Activated CD4-positive, alpha-beta T cell treated with anti-CD3 and anti-CD28 coated beads, Interleukin-2, amount 50 U/mL, for 4 hours (primary cell): ENCODE results near the gene IGF2BP3.
"Not testable (repeated sequence)": the region's sequence is repeated elsewhere in the genome, so short reads cannot be mapped to it uniquely, and the experiment has no call there.

Source experiments
- DNase-seq, 2 experiments: peaks; one replicate each; pipeline ENCODE4 v3.0.0-alpha.2; 2020

Gene IGF2BP3

GRCh38 chr7:23419845-23420244 lies 50.4 kb downstream of the IGF2BP3 start:
- no peak for DNase-seq

DNA sequence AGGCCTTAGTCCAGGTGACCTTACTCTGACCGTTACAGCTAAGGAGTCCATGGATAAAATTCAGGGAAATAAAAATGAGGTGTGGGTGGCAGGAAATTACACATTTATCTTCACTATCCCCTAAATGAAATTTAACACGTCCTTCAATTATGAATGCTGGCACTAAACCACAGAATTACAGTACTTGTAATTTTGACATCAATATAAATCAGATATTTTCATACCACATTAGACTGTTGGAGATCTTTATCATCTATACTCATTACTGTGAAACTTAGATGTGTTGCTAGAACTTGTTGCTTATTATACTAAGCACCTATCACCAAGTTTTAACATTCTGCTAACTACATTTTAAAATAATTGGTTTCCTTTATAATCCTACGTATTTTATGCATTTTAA lies 51.1 kb downstream of the IGF2BP3 start:
- no peak for DNase-seq

GRCh38 chr7:23418046-23418445 lies 52.2 kb downstream of the IGF2BP3 start:
- DNase-seq: no peak

GRCh38 chr7:23415198-23415597 lies 55.1 kb downstream of the IGF2BP3 start:
- DNase-seq: no peak

- no peak for DNase-seq
Measured at GRCh38 chr7:23410446-23411183, 59.7 kb downstream of the IGF2BP3 start.

DNA sequence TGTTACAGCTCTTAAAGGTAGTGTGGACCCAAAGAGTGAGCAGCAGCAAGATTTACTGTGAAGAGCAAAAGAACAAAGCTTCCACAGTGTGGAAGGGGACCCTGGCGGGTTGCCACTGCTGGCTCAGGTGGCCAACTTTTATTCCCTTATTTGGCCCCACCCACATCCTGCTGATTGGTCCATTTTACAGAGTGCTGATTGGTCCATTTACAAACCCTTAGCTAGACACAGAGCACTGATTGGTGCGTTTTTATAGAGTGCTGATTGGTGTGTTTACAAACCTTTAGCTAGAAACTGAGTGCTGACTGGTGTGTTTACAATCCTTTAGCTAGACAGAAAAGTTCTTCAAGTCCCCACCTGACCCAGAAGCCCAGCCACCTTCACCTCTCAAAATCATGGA lies 63.7 kb downstream of the IGF2BP3 start:
- DNase-seq: not testable (repeated sequence)

GRCh38 chr7:23405240-23405618 lies 65.1 kb downstream of the IGF2BP3 start:
- DNase-seq: no peak

- DNase-seq: no peak
Measured at GRCh38 chr7:23404546-23405239, 65.6 kb downstream of the IGF2BP3 start.

- DNase-seq: no peak
Measured at GRCh38 chr7:23403970-23404369, 66.3 kb downstream of the IGF2BP3 start.

GRCh38 chr7:23398090-23398489 lies 72.2 kb downstream of the IGF2BP3 start:
- not testable (repeated sequence) for DNase-seq

DNA sequence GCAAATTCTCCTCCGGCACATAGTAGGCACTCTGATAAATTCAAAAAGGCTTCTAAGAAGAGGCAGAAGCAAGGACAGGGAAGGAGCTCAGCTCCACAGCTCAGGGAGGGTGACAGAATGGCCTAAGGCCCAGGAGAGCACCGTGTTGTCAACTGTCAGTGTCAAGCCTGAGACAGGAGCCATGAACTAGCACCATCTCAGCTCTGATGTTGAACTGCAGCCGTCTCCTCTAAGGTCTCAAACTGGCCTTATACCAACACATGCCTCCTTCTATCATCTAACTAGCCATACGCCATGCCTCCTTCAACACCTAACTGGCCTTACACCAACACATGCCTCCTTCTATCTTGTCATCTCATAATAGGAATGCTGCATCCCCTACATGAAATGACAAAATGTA lies 73.0 kb downstream of the IGF2BP3 start:
- DNase-seq: no peak

- no peak for DNase-seq
Measured at GRCh38 chr7:23396222-23397015, 73.9 kb downstream of the IGF2BP3 start.

DNA sequence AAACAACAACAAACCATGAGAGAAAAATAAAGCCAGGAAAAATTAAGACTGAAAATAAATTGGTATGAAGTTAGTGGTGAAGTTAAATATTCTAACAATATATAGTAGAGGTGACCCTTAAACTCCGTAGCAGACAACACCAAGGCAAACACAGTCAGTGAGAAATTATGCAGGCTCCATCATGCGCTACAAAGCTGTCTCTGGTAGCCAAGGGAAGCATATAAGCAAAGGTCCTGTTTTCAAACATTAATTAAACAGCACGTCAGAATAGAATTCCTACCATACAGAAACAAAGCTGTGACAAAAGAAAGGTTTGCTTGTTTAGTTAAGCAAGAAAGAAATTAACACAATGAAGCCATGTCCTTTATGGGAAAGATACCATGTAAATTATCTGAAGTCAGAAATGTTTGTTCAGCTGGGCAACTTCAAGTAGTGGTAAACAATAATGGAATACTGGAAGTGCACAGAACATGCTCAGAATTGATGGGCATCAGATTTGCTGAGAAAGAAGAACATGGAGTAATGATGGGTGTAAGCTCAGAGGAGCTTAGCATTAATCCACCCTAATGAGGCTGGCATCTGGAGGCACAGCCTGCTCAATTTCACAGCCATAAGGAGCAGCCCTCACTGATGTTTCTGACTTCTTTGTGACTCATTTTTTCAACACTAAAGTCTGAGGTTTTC lies 75.7 kb downstream of the IGF2BP3 start:
- no peak for DNase-seq

DNA sequence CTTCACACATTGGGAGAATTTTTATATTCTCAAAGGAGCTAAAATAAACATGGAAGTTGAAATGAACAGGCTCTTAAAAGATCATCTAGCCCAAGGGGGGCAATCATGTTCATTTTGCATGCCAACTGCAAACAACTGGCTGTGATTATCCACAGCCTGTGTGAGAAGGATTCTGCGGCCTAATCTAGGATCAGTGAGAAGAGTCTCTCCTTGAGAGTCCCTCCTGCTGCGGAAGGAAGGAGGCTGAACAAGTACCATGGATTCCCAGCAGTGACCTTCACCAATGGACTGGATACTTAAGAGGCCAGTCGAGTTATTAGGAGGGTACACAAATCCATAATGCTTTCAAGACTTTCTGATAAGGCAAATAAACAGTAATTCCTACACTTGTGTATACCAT lies 76.7 kb downstream of the IGF2BP3 start:
- DNase-seq: no peak

DNA sequence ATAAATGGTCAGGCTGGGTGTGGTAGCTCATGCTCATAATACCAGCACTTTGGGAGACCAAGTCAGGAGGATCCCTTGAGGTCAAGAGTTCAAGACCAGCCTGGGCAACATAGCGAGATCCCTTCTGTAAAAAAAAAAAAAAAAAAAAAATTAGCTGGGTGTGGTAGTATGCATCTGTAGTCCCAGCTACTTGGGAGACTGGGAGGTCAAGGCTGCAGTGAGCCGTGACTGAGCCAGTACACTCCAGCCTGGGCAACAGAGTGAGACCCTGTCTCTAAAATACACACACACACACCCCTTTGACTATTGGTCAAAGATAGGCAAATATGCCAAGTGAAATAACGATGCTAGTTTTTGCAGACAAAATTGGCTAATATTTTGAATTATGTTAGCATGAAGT lies 80.6 kb downstream of the IGF2BP3 start:
- no peak for DNase-seq

DNA sequence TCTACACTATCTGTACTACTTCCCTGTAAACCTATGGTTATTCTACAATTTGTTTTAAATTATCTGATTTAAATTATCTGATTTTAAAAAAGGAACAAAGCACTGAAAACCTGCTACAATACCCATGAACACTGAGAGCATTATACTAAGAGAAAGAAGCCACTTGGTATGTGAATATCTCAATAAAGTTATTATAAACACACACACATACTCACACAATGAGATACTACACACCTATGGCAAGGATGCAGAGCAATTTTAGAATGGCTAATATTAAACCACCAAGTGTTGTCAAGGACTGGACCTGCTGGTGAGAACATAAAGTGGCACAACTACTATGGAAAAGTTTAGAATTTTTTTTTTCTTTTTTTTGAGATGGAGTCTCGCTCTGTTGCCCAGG lies 82.7 kb downstream of the IGF2BP3 start:
- DNase-seq: no peak

- DNase-seq: no peak
Measured at GRCh38 chr7:23385140-23385539, 85.2 kb downstream of the IGF2BP3 start.

DNA sequence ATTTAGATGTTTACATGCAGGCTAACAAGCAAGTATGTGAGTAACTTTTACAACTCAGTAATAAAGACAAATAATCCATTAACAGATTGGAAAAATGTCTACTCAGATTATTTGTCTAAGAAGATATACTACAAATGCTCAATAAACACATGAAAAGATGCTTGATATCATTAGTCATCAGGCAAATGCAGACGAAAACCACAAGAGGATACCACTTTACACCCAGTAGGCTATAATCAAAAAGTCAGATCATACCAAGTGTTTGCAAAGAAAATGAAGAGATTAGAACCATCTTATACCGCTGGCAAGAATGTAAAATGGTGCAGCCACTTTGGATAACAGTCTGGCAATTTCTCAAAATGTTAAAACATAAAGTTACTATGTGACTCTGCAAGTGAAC lies 87.1 kb downstream of the IGF2BP3 start:
- DNase-seq: no peak

- DNase-seq: no peak
Measured at GRCh38 chr7:23380961-23381360, 89.3 kb downstream of the IGF2BP3 start.

DNA sequence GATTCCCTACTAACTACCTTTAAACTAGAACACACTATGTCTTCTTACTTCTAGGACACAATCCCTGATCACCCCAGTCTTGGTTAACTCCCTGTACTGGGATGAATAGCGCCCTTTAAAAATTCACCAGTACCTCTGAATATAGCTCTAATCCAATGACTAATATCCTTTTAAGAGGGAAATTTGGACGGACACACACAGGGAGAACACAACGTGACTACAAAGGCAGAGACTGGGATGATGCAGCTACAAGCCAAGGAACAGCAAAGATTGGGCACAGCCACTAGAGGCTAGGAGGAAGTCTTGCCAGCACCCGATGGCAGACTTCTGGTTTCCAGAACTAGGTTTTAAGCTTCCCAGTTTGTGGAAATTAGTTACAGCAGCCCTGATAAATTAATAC lies 89.7 kb downstream of the IGF2BP3 start:
- DNase-seq: no peak

DNA sequence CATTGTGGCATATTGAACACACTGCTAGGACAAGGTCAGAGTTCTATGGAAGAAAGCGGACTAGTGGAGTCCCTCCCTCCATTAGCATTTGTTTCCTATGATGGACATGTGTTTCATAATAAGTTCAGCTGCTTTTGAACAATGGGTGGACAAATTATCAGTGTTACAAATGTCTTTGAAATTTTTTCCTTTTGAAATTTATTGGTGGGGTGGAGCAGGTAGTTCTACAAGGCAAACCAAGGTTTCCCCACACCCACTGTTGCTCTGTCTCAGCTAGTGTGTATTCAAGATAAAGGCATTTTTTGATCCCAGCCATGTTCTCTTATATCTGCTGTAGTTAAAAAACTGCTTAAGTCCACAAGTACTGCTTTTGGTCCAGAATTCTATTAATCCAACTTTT lies 91.3 kb downstream of the IGF2BP3 start:
- DNase-seq: no peak

DNA sequence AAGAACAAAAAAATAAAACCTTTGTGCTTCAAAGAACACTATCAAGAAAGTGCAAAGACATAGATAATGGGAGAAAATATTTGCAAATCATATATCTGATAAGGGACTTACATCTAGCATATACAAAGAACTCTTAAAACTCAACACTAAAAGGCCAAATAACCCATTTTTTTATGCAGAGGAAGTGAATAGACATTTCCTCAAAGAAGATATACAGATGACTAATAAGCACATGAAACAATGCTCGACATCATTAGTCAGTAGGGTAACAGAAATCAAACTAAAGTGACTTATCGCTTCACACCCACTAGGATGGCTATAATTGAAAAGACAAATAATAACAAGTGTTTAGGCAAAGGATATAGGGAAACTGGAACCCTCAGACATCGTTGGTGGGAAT lies 93.2 kb downstream of the IGF2BP3 start:
- DNase-seq: no peak
